Tibial nerve (tissue), 3 donors: ENCODE data around the gene ARHGAP15.

Source experiments
- CTCF ChIP-seq, 5 experiments: fragments of 200-600 bp in 3 of 5; fragments of 450-650 bp in 2 of 5; sonication (generic) in 3 of 5; IDR thresholded peaks; one replicate each; pipeline ENCODE4 v1.5.1; 2016 to 2019; ENCODE audit warnings: antibody characterized with exemption in 5 of 5, mild to moderate bottlenecking in 3 of 5, moderate library complexity in 2 of 5
- POLR2A ChIP-seq, 2 donors: fragments of 450-650 bp; IDR thresholded peaks; one replicate each; pipeline ENCODE4 v1.6.1; 2017; ENCODE audit warnings: antibody characterized with exemption in 2 of 2, mild to moderate bottlenecking in 2 of 2, moderate library complexity in 2 of 2

GRCh38 chr2:143548032-143548431 is 418.8 kb downstream of the ARHGAP15 start:
- TF ChIP-seq POLR2A (IDR thresholded peaks at IDR 0.05) = no peak
- TF ChIP-seq CTCF (IDR thresholded peaks at IDR 0.05) = no peak
